NCI-H2196 treated with DMSO at 0.1 percent for 48 hours (cell line): ENCODE data around the gene MRS2.

Experiments
- DNase-seq: peaks from one replicate; lab custom pipeline; 2025; ENCODE audit not compliant: unreplicated experiment; lab: John Stamatoyannopoulos, UW

Gene MRS2

DNA sequence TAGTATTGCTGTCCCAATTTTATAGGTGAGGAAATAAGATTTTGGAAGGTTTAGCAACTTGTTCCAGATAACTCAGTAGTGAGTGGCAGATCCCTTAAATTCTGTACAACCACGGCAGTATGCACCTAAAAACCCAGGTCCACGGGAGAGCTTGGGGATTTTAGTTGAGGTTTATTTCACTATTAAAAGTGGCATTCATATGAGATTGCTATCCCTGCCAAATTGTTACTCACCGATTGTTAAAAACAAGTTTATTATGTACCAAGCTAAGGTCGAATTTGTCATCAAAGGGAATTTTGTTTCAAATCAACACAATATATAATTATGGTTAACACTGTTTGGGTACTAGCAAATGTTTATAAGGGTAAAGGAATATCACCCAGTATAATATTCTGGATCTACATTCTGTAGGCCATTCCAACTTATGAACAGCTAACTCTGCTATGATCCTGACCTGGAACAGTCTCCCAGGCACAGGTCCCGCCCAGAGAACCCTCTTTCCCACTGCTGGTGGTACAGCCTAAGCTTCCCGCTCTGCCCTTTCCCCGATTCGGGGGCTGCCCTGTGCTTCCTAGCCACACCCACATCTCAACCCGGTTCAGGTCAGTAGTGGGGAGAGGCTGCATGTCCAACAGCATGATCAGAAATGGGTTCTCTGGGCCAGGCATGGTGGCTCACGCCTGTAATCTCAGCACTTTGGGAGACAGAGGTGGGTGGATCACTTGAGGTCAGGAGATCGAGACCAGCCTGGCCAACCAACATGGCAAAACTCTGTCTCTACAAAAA, 61.7 kb downstream of the MRS2 start:
- DNase-seq, result no peak

DNA sequence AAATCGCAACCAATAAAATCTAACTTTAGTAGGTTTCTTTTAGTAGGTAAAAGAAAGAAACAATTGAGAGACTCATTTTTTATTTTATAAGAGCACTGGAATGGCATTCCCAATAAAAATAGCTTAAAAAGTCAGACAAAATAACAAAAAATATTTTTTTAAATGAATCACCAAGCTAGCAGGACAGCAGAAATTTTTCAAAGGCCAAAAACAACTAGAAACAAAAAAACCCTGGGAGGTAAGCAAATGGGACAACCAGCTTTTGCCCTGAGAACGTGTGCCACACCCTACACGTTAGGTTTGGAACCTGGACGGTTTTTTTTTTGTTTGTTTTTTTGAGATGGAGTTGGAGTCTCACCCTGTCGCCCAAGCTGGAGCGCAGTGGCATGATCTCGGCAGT, 67.1 kb downstream of the MRS2 start:
- DNase-seq, result no peak

DNA sequence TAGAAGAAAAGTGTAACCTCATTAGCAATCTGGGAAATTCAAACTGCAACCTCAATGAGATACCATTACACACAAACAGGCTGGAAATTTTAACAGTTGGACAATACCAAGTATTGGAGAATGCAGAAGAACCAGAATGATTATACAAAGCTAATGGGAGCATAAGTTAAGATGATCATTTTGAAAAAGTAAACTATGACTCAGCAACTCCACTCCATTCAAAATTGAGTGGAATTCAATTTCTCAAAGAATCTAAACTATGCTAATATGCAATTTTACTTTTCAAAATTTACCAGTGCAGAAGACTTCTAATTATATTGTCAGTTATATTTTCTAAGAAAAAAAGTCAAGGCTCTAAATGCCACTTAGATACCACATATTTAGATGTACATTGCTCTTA, 69.4 kb downstream of the MRS2 start:
- no peak for DNase-seq
